ENCODE results near the gene TRIM3. TPM values are rescaled to one million over a fixed set of nuclear protein-coding genes. Genes with fewer than 3 reads are reported as not detected.

The TRIM3 gene
- total and polyA plus RNA-seq, 2 of the 8 experiments (the other 6 are each of a cell fraction or from before 2014, with no cell fraction given) = 10.7 to 14.3 TPM

- POLR2A ChIA-PET (ENCODE audit: partially characterized antibody) = no interaction called here
Measured at GRCh38 chr11:6414874-6415328, 58.8 kb downstream of the TRIM3 start.

More at GRCh38 chr11:6414874-6415328, 58.8 kb downstream of the TRIM3 start:
- Histone ChIP-seq H2BK15ac (ENCODE audit: low read length) (no peak overlapping the region), H2AK5ac (ENCODE audit: low read depth, low read length) (no peak overlapping the region), H3K9ac (replicated peaks in 1 of 4; ENCODE audit: extremely low read depth in 1 of 4, low read depth in 3 of 4, low read length in 3 of 4) (no peak overlapping the region), H2BK12ac (ENCODE audit: low read depth, low read length) (0 out of 2 replicates have a peak overlapping the region, but pooled peaks have one; percentile 33), H3K4me1 (replicated peaks in 1 of 4; ENCODE audit: control insufficient read depth in 3 of 4, insufficient read depth in 4 of 4, low read length in 3 of 4) (peaks cover 2 to 5% (median 4%) of the 10 kb centered on the region in 4 experiments; a peak in 4 of 7 replicates), H3K23me2 (ENCODE audit: low read depth, low read length) (peaks cover 5% of the 10 kb centered on the region; the same call in 1 of the 2 replicates), H3K27ac (ENCODE audit: low read depth, low read length) (no peak overlapping the region), H3K27me3 (replicated peaks in 1 of 4; ENCODE audit: control insufficient read depth in 3 of 4, extremely low read depth in 1 of 4, insufficient read depth in 3 of 4, low read length in 3 of 4) (peaks cover 1 to 8% (median 4%) of the 10 kb centered on the region in 4 experiments; a peak in 6 of 7 replicates), H2BK120ac (replicated peaks; ENCODE audit: low read depth, low read length) (no peak overlapping the region), H4K8ac (ENCODE audit: extremely low read depth, insufficient read depth, low read length) (no peak overlapping the region), H4K20me1 (replicated peaks in 1 of 2; ENCODE audit: control insufficient read depth in 1 of 2, insufficient read depth in 2 of 2, low read length in 2 of 2) (no peaks in the 10 kb centered on the region), H2AFZ (ENCODE audit: low read length) (no peak overlapping the region), H2BK20ac (ENCODE audit: low read length) (no peak overlapping the region), H3K14ac (ENCODE audit: insufficient read length) (no peak overlapping the region), H4K5ac (ENCODE audit: insufficient read length, low read depth, low read length) (no peak overlapping the region), H3K9me3 (ENCODE audit: insufficient read depth in 2 of 2, low read depth in 1 of 2, low read length in 1 of 2) (no peaks in the 10 kb centered on the region), H2BK5ac (ENCODE audit: low read depth, low read length) (no peak overlapping the region), H3K23ac (ENCODE audit: insufficient read length) (no peak overlapping the region), H3K4me3 (ENCODE audit: extremely low read depth in 1 of 4, insufficient read depth in 2 of 4, low read depth in 3 of 4, low read length in 4 of 4) (no peak overlapping the region), H3K79me1 (ENCODE audit: low read depth, low read length) (0 out of 2 replicates have a peak, but pooled peaks cover 2% of the 10 kb centered on the region), H4K91ac (replicated peaks; ENCODE audit: insufficient read length, low read length) (no peak overlapping the region), H3K4me2 (ENCODE audit: insufficient read depth in 1 of 2, low read depth in 2 of 2, low read length in 2 of 2) (no peak overlapping the region), H3K4ac (replicated peaks; ENCODE audit: insufficient read length, low read depth, low read length) (no peak overlapping the region), H3K56ac (replicated peaks; ENCODE audit: insufficient read length, low read depth, low read length) (no peak overlapping the region), H3K18ac (ENCODE audit: extremely low read depth, low read length) (no peak overlapping the region), H3K79me2 (ENCODE audit: control insufficient read depth in 1 of 2, insufficient read depth in 2 of 2, low read length in 2 of 2) (no peaks in the 10 kb centered on the region), H3K36me3 (ENCODE audit: control insufficient read depth in 2 of 4, insufficient read depth in 4 of 4, low read length in 3 of 4) (no peaks in the 10 kb centered on the region)
- 83% methylated on average over 3 of the region's 3 CpGs; no CpG with 5 or more reads in 1 of the 2 experiments for WGBS, 2 experiments (ENCODE audit: extremely low coverage in 1 of 2, insufficient coverage in 1 of 2, insufficient read length in 1 of 2, insufficient replicate concordance in 2 of 2, low coverage in 1 of 2, low lambda C conversion rate in 2 of 2, missing lambda C conversion rate in 1 of 2)
- no peak for FAIRE-seq
- no peak for DNase-seq (ENCODE audit: low read depth in 1 of 2, low spot score in 2 of 2)
- no peak for TF ChIP-seq EGR1 (IDR thresholded peaks at IDR 0.05; ENCODE audit: borderline replicate concordance, low read depth, low read length)
- no peak for TF ChIP-seq ZNF274 (IDR thresholded peaks at IDR 0.05; ENCODE audit: borderline replicate concordance, extremely low read depth, low read length)
- no peak for TF ChIP-seq GABPA (IDR thresholded peaks at IDR 0.05; ENCODE audit: borderline replicate concordance, insufficient read depth, low read length)
- no peak for TF ChIP-seq SP4 (IDR thresholded peaks at IDR 0.05; ENCODE audit: low read length)
- TF ChIP-seq TCF12 (IDR thresholded peaks at IDR 0.05; ENCODE audit: low read depth, low read length) = no peak
- no peak for TF ChIP-seq KDM4A (IDR thresholded peaks at IDR 0.05; ENCODE audit: low read depth, low read length, severe bottlenecking)
- TF ChIP-seq CREB1 (IDR thresholded peaks at IDR 0.05) = no peak
- no peak for TF ChIP-seq EZH2 (IDR thresholded peaks at IDR 0.05; ENCODE audit: low read depth, low read length, severe bottlenecking)
- CTCF ChIA-PET (ENCODE audit: partially characterized antibody) = interaction anchor here (0.9 to 10.1 kb wide), 6 partner anchors 14 to 52 kb away, joined by 3 to 78 read pairs (median 10); partner anchors contain the start of gene HPX

Measured in H1 (cell line).